CD8-positive, alpha-beta memory T cell (primary cell): ENCODE results near the gene SLC38A8. TPM values are rescaled to one million over a fixed set of nuclear protein-coding genes. Genes with fewer than 3 reads are reported as not detected.

Experiments used
- CTCF ChIA-PET: fragments of 350-600 bp; sonication (Branson Sonifier 250); formaldehyde crosslinking; loops from one replicate; lab custom pipeline; 2021; ENCODE audit warnings: antibody characterized with exemption; lab: Charles Lee
- POLR2A ChIA-PET: fragments of 350-600 bp; sonication (Branson Sonifier 250); formaldehyde crosslinking; loops from one replicate; lab custom pipeline; 2021; ENCODE audit warnings: antibody characterized with exemption; lab: Charles Lee
- DNase-seq, 5 donors: peaks; one replicate each; pipeline versions ENCODE4 v3.0.0 to v3.0.0-alpha.2; 2020 to 2022; ENCODE audit warnings: mixed read lengths in 1 of 5
- H3K27ac ChIP-seq: one replicate; pipeline ENCODE4 v1.7.0; 2013; ENCODE audit warnings: low read depth, mild to moderate bottlenecking, low read length, moderate library complexity
- H3K27me3 ChIP-seq: 2 replicates; pipeline ENCODE4 v1.7.0; 2013; ENCODE audit warnings: low read length, mild to moderate bottlenecking; ENCODE audit not compliant: insufficient read depth, poor library complexity, severe bottlenecking
- H3K36me3 ChIP-seq: 2 replicates; pipeline ENCODE4 v1.7.0; 2013; ENCODE audit warnings: mild to moderate bottlenecking, low read length, moderate library complexity; ENCODE audit not compliant: insufficient read depth
- H3K4me1 ChIP-seq: 2 replicates; pipeline ENCODE4 v1.7.0; 2013; ENCODE audit warnings: mild to moderate bottlenecking, low read length, moderate library complexity; ENCODE audit not compliant: insufficient read depth
- H3K4me3 ChIP-seq: 2 replicates; pipeline ENCODE4 v1.7.0; 2013; ENCODE audit warnings: mild to moderate bottlenecking, low read length
- H3K9me3 ChIP-seq: 2 replicates; pipeline ENCODE4 v1.7.0; 2013; ENCODE audit warnings: mild to moderate bottlenecking, low read length
- H3K27ac Mint-ChIP-seq, 8 donors: one replicate each; pipeline ENCODE4 v1.8.0; 2020 to 2021; ENCODE audit warnings: mixed read lengths in 8 of 8, mild to moderate bottlenecking in 6 of 8, inconsistent platforms in 3 of 8, moderate library complexity in 3 of 8
- H3K27me3 Mint-ChIP-seq, 2 donors: one replicate each; pipeline ENCODE4 v1.8.0; 2020 to 2021; ENCODE audit warnings: mixed read lengths in 2 of 2, mild to moderate bottlenecking in 1 of 2, moderate library complexity in 1 of 2
- H3K36me3 Mint-ChIP-seq, 3 donors: one replicate each; pipeline ENCODE4 v1.8.0; 2020 to 2021; ENCODE audit warnings: mixed read lengths in 3 of 3, inconsistent platforms in 1 of 3, mild to moderate bottlenecking in 1 of 3
- H3K4me1 Mint-ChIP-seq, 3 donors: one replicate each; pipeline ENCODE4 v1.8.0; 2020 to 2021; ENCODE audit warnings: mixed read lengths in 3 of 3, inconsistent platforms in 1 of 3, mild to moderate bottlenecking in 1 of 3
- H3K4me3 Mint-ChIP-seq, 7 donors: one replicate each; pipeline ENCODE4 v1.8.0; 2020 to 2021; ENCODE audit warnings: mixed read lengths in 7 of 7, mild to moderate bottlenecking in 6 of 7, moderate library complexity in 4 of 7, inconsistent platforms in 2 of 7
- H3K9me3 Mint-ChIP-seq, 5 donors: one replicate each; pipeline ENCODE4 v1.8.0; 2020 to 2022; ENCODE audit warnings: mixed read lengths in 5 of 5, mild to moderate bottlenecking in 3 of 5, moderate library complexity in 2 of 5, inconsistent platforms in 1 of 5
- polyA plus RNA-seq: library from polyadenylated mRNA; unstranded; fragments of 300-500 nt; fragmentation: Illumina TruSeq; gene quantifications from one replicate; pipeline ENCODE4 v1.2.3, GENCODE V29; 2021
- total RNA-seq, 2 experiments: library from RNA; stranded (reverse); gene quantifications; one replicate each; pipeline ENCODE4 v1.2.3, GENCODE V29; 2021

The SLC38A8 gene
- total and polyA plus RNA-seq, 3 experiments from 2014 or later = not detected

DNA sequence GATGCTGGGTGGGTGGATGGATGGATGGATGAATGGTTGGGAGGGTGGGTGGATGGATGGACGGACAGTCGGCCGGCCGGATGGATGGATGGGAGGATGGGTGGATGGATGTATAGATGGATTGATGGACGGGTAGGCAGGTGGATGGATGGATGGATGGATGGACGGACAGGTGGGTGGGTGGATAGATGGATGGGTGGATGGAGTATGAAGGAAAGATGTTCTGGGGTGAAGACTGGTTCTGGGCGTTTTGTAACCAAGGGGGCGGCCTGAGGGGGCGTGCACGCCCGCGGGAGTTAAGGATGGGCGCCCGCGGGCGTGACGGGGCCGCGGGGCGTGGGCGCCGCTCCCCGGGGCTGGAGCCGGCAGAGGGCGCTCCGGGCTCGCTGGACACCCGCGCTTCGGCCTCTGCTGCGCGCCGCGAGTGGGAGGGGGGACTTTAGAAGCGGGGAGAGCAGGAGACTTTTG is 74.7 kb downstream of the SLC38A8 start, which contains the start of gene NECAB2:
Gene NECAB2, plus strand, starts transcription at position 407 of the 468 bp plus-strand sequence. CDS start 405 bp downstream, outside the sequence.
- ChIA-PET CTCF (no interaction called here), POLR2A (no interaction called here)
- H3K4me1 ChIP-seq = no peaks in the 10 kb centered on the region
- no peaks in the 10 kb centered on the region for H3K9me3 ChIP-seq
- peaks cover 14 to 17% of the 10 kb centered on the region in 2 donors for H3K27me3 Mint-ChIP-seq
- peak within 1 kb of the TSS; percentile 33 to 79 (median 59) for H3K4me3 Mint-ChIP-seq
- no peaks in the 10 kb centered on the region for H3K27me3 ChIP-seq
- H3K36me3 ChIP-seq = no peaks in the 10 kb centered on the region
- H3K4me1 Mint-ChIP-seq = peaks cover 2 to 7% (median 5%) of the 10 kb centered on the region in 3 donors
- H3K27ac Mint-ChIP-seq = no peak within 1 kb of the TSS
- no peaks in the 10 kb centered on the region for H3K9me3 Mint-ChIP-seq
- no peaks in the 10 kb centered on the region for H3K36me3 Mint-ChIP-seq
- DNase-seq = peak in 1 of 5 donors; percentile 17
- H3K27ac ChIP-seq = no peak within 1 kb of the TSS
- no peak within 1 kb of the TSS for H3K4me3 ChIP-seq

DNA sequence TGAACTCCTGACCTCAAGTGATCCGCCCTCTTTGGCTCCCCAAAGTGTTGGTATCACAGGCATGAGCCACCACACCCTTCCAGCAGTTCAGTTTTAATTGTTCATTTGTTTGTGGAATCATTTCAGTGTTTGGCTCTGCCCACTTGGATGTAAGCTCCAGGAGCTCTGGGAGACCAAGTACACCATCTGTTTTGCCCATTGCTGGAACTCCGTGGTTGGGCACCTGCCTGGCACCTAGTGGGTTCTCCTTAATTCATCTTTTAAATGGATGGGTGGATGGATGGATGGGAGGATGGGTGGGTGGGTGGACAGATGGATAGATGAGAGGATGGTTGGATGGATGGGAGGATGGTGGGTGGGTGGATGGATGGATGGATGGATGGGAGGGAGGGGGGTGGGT is 75.5 kb downstream of the SLC38A8 start:
- peaks cover 2 to 7% (median 5%) of the 10 kb centered on the region in 3 donors for H3K4me1 Mint-ChIP-seq
- H3K27me3 Mint-ChIP-seq = peaks cover 11 to 17% of the 10 kb centered on the region in 2 donors
- no peak overlapping the region for H3K27ac Mint-ChIP-seq
- peak in 1 of 5 donors; percentile 17 for DNase-seq
- H3K9me3 Mint-ChIP-seq = no peaks in the 10 kb centered on the region
- CTCF ChIA-PET = no interaction called here
- H3K36me3 Mint-ChIP-seq = no peaks in the 10 kb centered on the region
- H3K4me1 ChIP-seq = no peaks in the 10 kb centered on the region
- POLR2A ChIA-PET = no interaction called here
- H3K4me3 ChIP-seq = no peak overlapping the region
- no peaks in the 10 kb centered on the region for H3K27me3 ChIP-seq
- H3K27ac ChIP-seq = no peak overlapping the region
- no peaks in the 10 kb centered on the region for H3K9me3 ChIP-seq
- no peaks in the 10 kb centered on the region for H3K36me3 ChIP-seq
- no peak overlapping the region for H3K4me3 Mint-ChIP-seq

- Histone ChIP-seq H3K4me3 (no peak overlapping the region), H3K9me3 (no peaks in the 10 kb centered on the region), H3K4me1 (no peaks in the 10 kb centered on the region), H3K27me3 (no peaks in the 10 kb centered on the region), H3K27ac (no peak overlapping the region), H3K36me3 (no peaks in the 10 kb centered on the region)
- ChIA-PET CTCF (no interaction called here), POLR2A (no interaction called here)
- no peaks in the 10 kb centered on the region for H3K36me3 Mint-ChIP-seq
- peaks cover 2 to 7% (median 5%) of the 10 kb centered on the region in 3 donors for H3K4me1 Mint-ChIP-seq
- DNase-seq = peak in 1 of 5 donors; percentile 20
- no peaks in the 10 kb centered on the region for H3K9me3 Mint-ChIP-seq
- no peak overlapping the region for H3K4me3 Mint-ChIP-seq
- H3K27ac Mint-ChIP-seq = no peak overlapping the region
- peaks cover 10 to 17% of the 10 kb centered on the region in 2 donors for H3K27me3 Mint-ChIP-seq
Observed at GRCh38 chr16:83966153-83966696, 76.4 kb downstream of the SLC38A8 start.

DNA sequence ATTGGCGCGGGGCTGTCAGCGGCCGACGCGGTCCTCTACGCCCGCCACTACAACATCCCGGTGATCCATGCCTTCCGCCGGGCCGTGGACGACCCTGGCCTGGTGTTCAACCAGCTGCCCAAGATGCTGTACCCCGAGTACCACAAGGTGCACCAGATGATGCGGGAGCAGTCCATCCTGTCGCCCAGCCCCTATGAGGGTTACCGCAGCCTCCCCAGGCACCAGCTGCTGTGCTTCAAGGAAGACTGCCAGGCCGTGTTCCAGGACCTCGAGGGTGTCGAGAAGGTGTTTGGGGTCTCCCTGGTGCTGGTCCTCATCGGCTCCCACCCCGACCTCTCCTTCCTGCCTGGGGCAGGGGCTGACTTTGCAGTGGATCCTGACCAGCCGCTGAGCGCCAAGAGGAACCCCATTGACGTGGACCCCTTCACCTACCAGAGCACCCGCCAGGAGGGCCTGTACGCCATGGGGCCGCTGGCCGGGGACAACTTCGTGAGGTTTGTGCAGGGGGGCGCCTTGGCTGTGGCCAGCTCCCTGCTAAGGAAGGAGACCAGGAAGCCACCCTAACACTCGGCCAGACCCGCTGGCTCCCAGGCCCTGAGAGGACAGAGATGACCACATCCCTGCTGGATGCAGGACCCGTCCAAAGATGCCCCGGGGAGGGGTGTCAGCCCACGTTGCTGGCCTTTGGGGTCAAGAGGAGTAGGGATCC is 77.0 kb downstream of the SLC38A8 start:
- no peaks in the 10 kb centered on the region for H3K27me3 ChIP-seq
- H3K4me1 ChIP-seq = no peaks in the 10 kb centered on the region
- no peak overlapping the region for H3K4me3 ChIP-seq
- CTCF ChIA-PET = no interaction called here
- DNase-seq = peak in 1 of 5 donors; percentile 44
- Mint-ChIP-seq H3K36me3 (no peaks in the 10 kb centered on the region), H3K27me3 (peaks cover 10 to 17% of the 10 kb centered on the region in 2 donors), H3K4me3 (no peak overlapping the region), H3K27ac (no peak overlapping the region), H3K4me1 (peaks cover 2 to 7% (median 5%) of the 10 kb centered on the region in 3 donors), H3K9me3 (no peaks in the 10 kb centered on the region)
- no peak overlapping the region for H3K27ac ChIP-seq
- POLR2A ChIA-PET = no interaction called here
- no peaks in the 10 kb centered on the region for H3K9me3 ChIP-seq
- H3K36me3 ChIP-seq = no peaks in the 10 kb centered on the region

DNA sequence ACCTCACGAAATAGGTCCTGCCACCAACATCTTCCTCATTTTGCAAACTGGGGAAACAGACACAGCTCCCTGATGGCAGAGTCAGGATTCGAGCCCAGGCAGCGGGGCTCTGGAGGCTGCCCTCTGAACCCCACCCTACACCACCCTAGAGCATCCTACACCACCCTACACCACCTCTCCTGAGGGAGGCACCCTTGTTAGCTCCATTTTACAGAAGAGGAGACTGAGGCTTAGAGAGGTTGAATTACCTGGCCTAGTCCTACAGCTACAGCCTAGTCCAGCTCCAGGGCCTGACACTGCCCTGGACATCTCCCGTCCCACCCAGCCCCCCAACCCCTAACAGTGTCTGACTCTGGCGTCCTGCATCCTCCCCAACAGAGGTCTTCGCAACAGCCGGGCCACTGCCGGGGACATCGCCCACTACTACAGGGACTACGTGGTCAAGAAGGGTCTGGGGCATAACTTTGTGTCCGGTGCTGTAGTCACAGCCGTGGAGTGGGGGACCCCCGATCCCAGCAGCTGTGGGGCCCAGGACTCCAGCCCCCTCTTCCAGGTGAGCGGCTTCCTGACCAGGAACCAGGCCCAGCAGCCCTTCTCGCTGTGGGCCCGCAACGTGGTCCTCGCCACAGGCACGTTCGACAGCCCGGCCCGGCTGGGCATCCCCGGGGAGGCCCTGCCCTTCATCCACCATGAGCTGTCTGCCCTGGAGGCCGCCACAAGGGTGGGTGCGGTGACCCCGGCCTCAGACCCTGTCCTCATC is 77.7 kb downstream of the SLC38A8 start:
- CTCF ChIA-PET = no interaction called here
- no peaks in the 10 kb centered on the region for H3K36me3 Mint-ChIP-seq
- POLR2A ChIA-PET = no interaction called here
- H3K9me3 Mint-ChIP-seq = no peaks in the 10 kb centered on the region
- Histone ChIP-seq H3K4me3 (no peak overlapping the region), H3K4me1 (no peaks in the 10 kb centered on the region), H3K27me3 (no peaks in the 10 kb centered on the region), H3K9me3 (no peaks in the 10 kb centered on the region), H3K36me3 (no peaks in the 10 kb centered on the region), H3K27ac (no peak overlapping the region)
- H3K4me3 Mint-ChIP-seq = no peak overlapping the region
- peaks cover 2 to 5% (median 5%) of the 10 kb centered on the region in 3 donors for H3K4me1 Mint-ChIP-seq
- H3K27me3 Mint-ChIP-seq = peaks cover 6 to 15% of the 10 kb centered on the region in 2 donors
- peak in 1 of 5 donors; percentile 39 for DNase-seq
- H3K27ac Mint-ChIP-seq = no peak overlapping the region

GRCh38 chr16:83963277-83964119 is 79.1 kb downstream of the SLC38A8 start:
- CTCF ChIA-PET = no interaction called here
- Histone ChIP-seq H3K36me3 (no peaks in the 10 kb centered on the region), H3K4me1 (no peaks in the 10 kb centered on the region), H3K4me3 (no peak overlapping the region), H3K27ac (no peak overlapping the region), H3K27me3 (no peaks in the 10 kb centered on the region), H3K9me3 (no peaks in the 10 kb centered on the region)
- POLR2A ChIA-PET = no interaction called here
- Mint-ChIP-seq H3K27me3 (peaks cover 3 to 7% of the 10 kb centered on the region in 2 donors), H3K9me3 (no peaks in the 10 kb centered on the region), H3K36me3 (no peaks in the 10 kb centered on the region), H3K27ac (no peak overlapping the region), H3K4me3 (no peak overlapping the region), H3K4me1 (peaks cover 2 to 5% (median 2%) of the 10 kb centered on the region in 3 donors)
- DNase-seq = peak in 1 of 5 donors; percentile 25

DNA sequence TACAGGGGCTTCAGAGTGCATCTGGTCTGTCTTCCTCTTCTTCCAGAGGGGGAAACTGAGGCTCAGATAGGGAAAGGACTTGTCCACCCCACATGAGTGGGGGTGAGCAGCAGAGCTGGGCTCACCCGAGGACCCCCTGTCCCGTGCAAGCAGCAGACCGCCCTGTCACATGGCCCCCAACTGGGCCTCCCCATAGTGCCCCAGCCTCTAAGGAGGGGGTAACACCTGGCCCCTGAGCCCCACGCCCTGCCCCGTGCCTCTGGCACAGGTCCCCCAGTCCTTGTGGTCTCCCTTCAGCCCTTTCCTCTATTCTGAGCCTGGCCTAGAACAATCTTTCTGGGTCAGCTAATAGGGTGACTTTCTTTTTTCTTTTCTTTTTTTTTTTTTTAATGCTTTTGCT is 81.0 kb downstream of the SLC38A8 start:
- no peaks in the 10 kb centered on the region for H3K9me3 Mint-ChIP-seq
- H3K36me3 Mint-ChIP-seq = no peaks in the 10 kb centered on the region
- H3K27me3 Mint-ChIP-seq = peaks cover 4 to 6% of the 10 kb centered on the region in 2 donors
- Histone ChIP-seq H3K4me1 (no peaks in the 10 kb centered on the region), H3K36me3 (no peaks in the 10 kb centered on the region), H3K4me3 (no peak overlapping the region), H3K27ac (no peak overlapping the region), H3K27me3 (no peaks in the 10 kb centered on the region), H3K9me3 (no peaks in the 10 kb centered on the region)
- ChIA-PET POLR2A (no interaction called here), CTCF (no interaction called here)
- H3K27ac Mint-ChIP-seq = no peak overlapping the region
- no peak overlapping the region for H3K4me3 Mint-ChIP-seq
- no peaks in the 10 kb centered on the region for H3K4me1 Mint-ChIP-seq
- DNase-seq = no peak
